ENCODE measurements around the gene LHPP. TPM values are rescaled to one million over a fixed set of nuclear protein-coding genes. Genes with fewer than 3 reads are reported as not detected.

Gene LHPP
- total and polyA plus RNA-seq, 10 of the 15 experiments (the other 5 are each of a cell fraction or from before 2014, with no cell fraction given) = 0.79 to 9.8 (median 6.7) TPM

- no peak for TF ChIP-seq PRDM15 (CRISPR knock-in tag; IDR thresholded peaks at IDR 0.05)
- TF ChIP-seq STAT1 (conservative IDR thresholded peaks at IDR 0.05) = no peak
- TF ChIP-seq E2F8 (IDR thresholded peaks at IDR 0.05; ENCODE audit: low read depth, partially characterized antibody) = no peak
- TF ChIP-seq ZNF274 (IDR thresholded peaks at IDR 0.05; ENCODE audit: insufficient read depth, insufficient read length) = no peak
- no peak for TF ChIP-seq BRCA1 (IDR thresholded peaks at IDR 0.05; ENCODE audit: low read depth, low read length)
- no peak for TF ChIP-seq DPF2 (IDR thresholded peaks at IDR 0.05)
- TF ChIP-seq ATF3 (IDR thresholded peaks at IDR 0.05; ENCODE audit: borderline replicate concordance, extremely low read depth, low read depth, low read length) = no peak
Observed at GRCh38 chr10:124621637-124622036, 160.0 kb downstream of the LHPP start (continued).
